SU-DHL-6 (cell line): ENCODE results near the gene EPB41L2.

ENCODE experiments used
- H2AFZ ChIP-seq: fragments of 200-600 bp; sonication (generic); 2 replicates; pipeline ENCODE4 v1.6.1; 2014; ENCODE audit warnings: low read depth, mild to moderate bottlenecking, moderate library complexity, mixed read lengths, antibody characterized with exemption, low read length; ENCODE audit not compliant: severe bottlenecking
- H3F3A ChIP-seq: fragments of 200-600 bp; shearing (Covaris generic); 2 replicates; pipeline ENCODE4 v1.6.0; 2016; ENCODE audit warnings: antibody characterized with exemption, mild to moderate bottlenecking; ENCODE audit not compliant: insufficient read depth
- H3K27ac ChIP-seq: fragments of 200-600 bp; sonication (generic); 2 replicates; pipeline ENCODE4 v1.5.1; 2016; ENCODE audit warnings: low read depth, mild to moderate bottlenecking, low read length, moderate library complexity, mixed read lengths
- H3K27me3 ChIP-seq: fragments of 200-600 bp; sonication (generic), shearing (Covaris generic); 2 replicates; pipeline ENCODE4 v1.6.0; 2014; ENCODE audit warnings: mild to moderate bottlenecking, low read length
- H3K36me3 ChIP-seq: fragments of 200-600 bp; sonication (generic); 2 replicates; pipeline ENCODE4 v1.6.1; 2014; ENCODE audit warnings: mild to moderate bottlenecking, low read length, mixed read lengths
- H3K4me2 ChIP-seq: fragments of 300-600, 200-600 bp; shearing (Covaris generic), sonication (generic); 2 replicates; pipeline ENCODE4 v1.6.0; 2014; ENCODE audit warnings: low read length, low read depth, mild to moderate bottlenecking; ENCODE audit not compliant: poor library complexity, severe bottlenecking
- H3K4me3 ChIP-seq: fragments of 200-600 bp; sonication (generic); 2 replicates; pipeline ENCODE4 v1.5.1; 2014; ENCODE audit warnings: antibody characterized with exemption, low read length, mild to moderate bottlenecking, mixed read lengths; ENCODE audit not compliant: insufficient read depth, poor library complexity, severe bottlenecking
- H3K79me2 ChIP-seq: fragments of 200-600 bp; sonication (generic); 2 replicates; pipeline ENCODE4 v1.6.1; 2014; ENCODE audit warnings: mild to moderate bottlenecking, low read length, moderate library complexity; ENCODE audit not compliant: insufficient read depth
- H3K9ac ChIP-seq: fragments of 200-600 bp; sonication (generic); 2 replicates; pipeline ENCODE4 v1.7.0; 2014; ENCODE audit warnings: mild to moderate bottlenecking, low read length
- H3K9me2 ChIP-seq: fragments of 200-600 bp; sonication (generic); replicated peaks from 2 replicates; pipeline ENCODE4 v1.6.1; 2014; ENCODE audit warnings: low read length; ENCODE audit not compliant: insufficient read depth
- H3K9me3 ChIP-seq: fragments of 200-600 bp; sonication (generic); 2 replicates; pipeline ENCODE4 v1.6.1; 2014; ENCODE audit warnings: low read length, mixed read lengths; ENCODE audit not compliant: insufficient read depth
- H4K20me1 ChIP-seq: fragments of 200-600 bp; sonication (generic); 2 replicates; pipeline ENCODE4 v1.6.1; 2014; ENCODE audit warnings: low read depth, mild to moderate bottlenecking, antibody characterized with exemption, low read length, moderate library complexity, mixed read lengths
- CTCF ChIP-seq: fragments of 200-600 bp; sonication (generic); IDR thresholded peaks from one replicate; pipeline ENCODE4 v1.5.1; 2017; ENCODE audit warnings: antibody characterized with exemption, mild to moderate bottlenecking, low read length, moderate library complexity; ENCODE audit not compliant: insufficient read depth, poor library complexity, severe bottlenecking
- EZH2phosphoT487 ChIP-seq: fragments of 200-600 bp; sonication (generic), shearing (Covaris generic); conservative IDR thresholded peaks from 2 replicates; pipeline ENCODE4 v1.6.1; 2018; ENCODE audit warnings: mild to moderate bottlenecking, antibody characterized with exemption, low read length, moderate library complexity, mixed read lengths

The EPB41L2 gene

GRCh38 chr6:130848945-130849344 lies 214.1 kb downstream of the EPB41L2 start:
- no peaks in the 10 kb centered on the region for H3K9me2 ChIP-seq
- TF ChIP-seq CTCF (no peak), EZH2phosphoT487 (no peak)
- no peak overlapping the region for H3K9ac ChIP-seq
- no peak overlapping the region for H3K27ac ChIP-seq
- H3K36me3 ChIP-seq = no peaks in the 10 kb centered on the region
- H2AFZ ChIP-seq = no peak overlapping the region
- H3K79me2 ChIP-seq = no peaks in the 10 kb centered on the region
- no peaks in the 10 kb centered on the region for H3F3A ChIP-seq
- no peak overlapping the region for H3K4me3 ChIP-seq
- H4K20me1 ChIP-seq = no peaks in the 10 kb centered on the region
- H3K27me3 ChIP-seq = no peaks in the 10 kb centered on the region
- no peak overlapping the region for H3K4me2 ChIP-seq
- H3K9me3 ChIP-seq = no peaks in the 10 kb centered on the region

- Histone ChIP-seq H2AFZ (no peak overlapping the region), H3K9me2 (no peaks in the 10 kb centered on the region), H4K20me1 (no peaks in the 10 kb centered on the region), H3K27ac (no peak overlapping the region), H3K36me3 (no peaks in the 10 kb centered on the region), H3K9me3 (no peaks in the 10 kb centered on the region), H3K27me3 (no peaks in the 10 kb centered on the region), H3K4me3 (no peak overlapping the region), H3K4me2 (no peak overlapping the region), H3F3A (no peaks in the 10 kb centered on the region), H3K9ac (no peak overlapping the region), H3K79me2 (no peaks in the 10 kb centered on the region)
- TF ChIP-seq CTCF (no peak), EZH2phosphoT487 (no peak)
Measured at GRCh38 chr6:130847001-130847910, 215.8 kb downstream of the EPB41L2 start.

- Histone ChIP-seq H3K27me3 (no peaks in the 10 kb centered on the region), H3K9me3 (no peaks in the 10 kb centered on the region), H4K20me1 (no peaks in the 10 kb centered on the region), H3K4me2 (no peak overlapping the region), H3K36me3 (no peaks in the 10 kb centered on the region), H3K9ac (no peak overlapping the region), H2AFZ (no peak overlapping the region), H3K79me2 (no peaks in the 10 kb centered on the region), H3F3A (no peaks in the 10 kb centered on the region), H3K9me2 (no peaks in the 10 kb centered on the region), H3K4me3 (no peak overlapping the region), H3K27ac (no peak overlapping the region)
- TF ChIP-seq CTCF = no peak
- no peak for TF ChIP-seq EZH2phosphoT487
Measured at GRCh38 chr6:130846501-130846900, 216.5 kb downstream of the EPB41L2 start.
